GM12892 (cell line): ENCODE measurements around the gene P2RX3. TPM values are rescaled to one million over a fixed set of nuclear protein-coding genes. Genes with fewer than 3 reads are reported as not detected.
"Not testable (repeated sequence)": the region's sequence is repeated elsewhere in the genome, so short reads cannot be mapped to it uniquely, and the experiment has no call there.

Source experiments
- DNase-seq: peaks from one replicate; pipeline ENCODE4 v3.0.0; 2011; ENCODE audit not compliant: insufficient read length
- FAIRE-seq: peaks from 2 replicates; lab custom pipeline; 2011; peaks lifted over from hg19 to GRCh38; lab: Jason Lieb, UNC
- POLR2A ChIP-seq: IDR thresholded peaks from 2 replicates; pipeline ENCODE4 v1.6.1; 2011; ENCODE audit warnings: low read depth, low read length, control low read depth
- POLR2AphosphoS5 ChIP-seq: IDR thresholded peaks from 2 replicates; pipeline ENCODE4 v1.6.1; 2011; ENCODE audit warnings: low read depth, low read length, control low read depth
- TAF1 ChIP-seq: IDR thresholded peaks from 2 replicates; pipeline ENCODE4 v1.6.1; 2011; ENCODE audit warnings: low read depth, mild to moderate bottlenecking, control low read depth, low read length, borderline replicate concordance
- polyA plus RNA-seq: library from polyadenylated mRNA; unstranded; fragments of >200 nt; gene quantifications from one replicate; pipeline ENCODE4 v1.2.1, GENCODE V29; 2012; ENCODE audit warnings: missing spikeins, inconsistent platforms; ENCODE audit not compliant: missing spikeins

P2RX3 gene
- polyA plus RNA-seq = not detected

- FAIRE-seq = no peak
- no peak for TF ChIP-seq POLR2A
- TF ChIP-seq TAF1 = no peak
- no peak for TF ChIP-seq POLR2AphosphoS5
- no peak for DNase-seq
These were observed at the start of gene P2RX3 for GRCh38 chr11:57338142-57338541. Gene P2RX3 (plus strand): TSS chr11:57338352. CDS start chr11:57338551, 199 bp downstream.

- DNase-seq = no peak
- FAIRE-seq = no peak
- no peak for TF ChIP-seq POLR2A
- TF ChIP-seq POLR2AphosphoS5 = no peak
- TF ChIP-seq TAF1 = no peak
These were observed 49.2 kb upstream of the P2RX3 start for GRCh38 chr11:57288771-57289579.

GRCh38 chr11:57290288-57290687, 47.9 kb upstream of the P2RX3 start:
- TF ChIP-seq TAF1 = no peak
- TF ChIP-seq POLR2A = no peak
- TF ChIP-seq POLR2AphosphoS5 = no peak
- DNase-seq (no peak), FAIRE-seq (no peak)

- no peak for TF ChIP-seq TAF1
- no peak for TF ChIP-seq POLR2A
- TF ChIP-seq POLR2AphosphoS5 = no peak
- DNase-seq (no peak), FAIRE-seq (no peak)
These were observed 43.7 kb upstream of the P2RX3 start for GRCh38 chr11:57294225-57295131.

- DNase-seq, FAIRE-seq: not testable (repeated sequence)
These were observed 41.9 kb upstream of the P2RX3 start for GRCh38 chr11:57296205-57296604.

- FAIRE-seq = no peak
- TF ChIP-seq POLR2AphosphoS5 (no peak), POLR2A (no peak), TAF1 (no peak)
These were observed 40.9 kb upstream of the P2RX3 start for GRCh38 chr11:57297221-57297620.

GRCh38 chr11:57299150-57299737, 38.9 kb upstream of the P2RX3 start:
- no peak for FAIRE-seq
- no peak for TF ChIP-seq POLR2AphosphoS5
- TF ChIP-seq TAF1 = no peak
- TF ChIP-seq POLR2A = no peak
- no peak for DNase-seq

More at GRCh38 chr11:57297221-57297620, 40.9 kb upstream of the P2RX3 start:
- no peak for DNase-seq

- TF ChIP-seq POLR2A (no peak), TAF1 (no peak), POLR2AphosphoS5 (no peak)
- FAIRE-seq (no peak), DNase-seq (no peak)
These were observed 37.4 kb upstream of the P2RX3 start for GRCh38 chr11:57300785-57301184.

- FAIRE-seq (no peak), DNase-seq (no peak)
- TF ChIP-seq TAF1 = no peak
- no peak for TF ChIP-seq POLR2AphosphoS5
- no peak for TF ChIP-seq POLR2A
These were observed 36.3 kb upstream of the P2RX3 start for GRCh38 chr11:57301711-57302423.

- DNase-seq (no peak), FAIRE-seq (no peak)
- TF ChIP-seq POLR2A (no peak), TAF1 (no peak), POLR2AphosphoS5 (no peak)
These were observed 35.7 kb upstream of the P2RX3 start for GRCh38 chr11:57302489-57302888.

GRCh38 chr11:57303280-57303989, 34.7 kb upstream of the P2RX3 start:
- no peak for TF ChIP-seq POLR2A
- TF ChIP-seq TAF1 = no peak
- no peak for TF ChIP-seq POLR2AphosphoS5
- no peak for FAIRE-seq
- DNase-seq = no peak
